ENCODE data around the gene ZBTB46.

The ZBTB46 gene

DNA sequence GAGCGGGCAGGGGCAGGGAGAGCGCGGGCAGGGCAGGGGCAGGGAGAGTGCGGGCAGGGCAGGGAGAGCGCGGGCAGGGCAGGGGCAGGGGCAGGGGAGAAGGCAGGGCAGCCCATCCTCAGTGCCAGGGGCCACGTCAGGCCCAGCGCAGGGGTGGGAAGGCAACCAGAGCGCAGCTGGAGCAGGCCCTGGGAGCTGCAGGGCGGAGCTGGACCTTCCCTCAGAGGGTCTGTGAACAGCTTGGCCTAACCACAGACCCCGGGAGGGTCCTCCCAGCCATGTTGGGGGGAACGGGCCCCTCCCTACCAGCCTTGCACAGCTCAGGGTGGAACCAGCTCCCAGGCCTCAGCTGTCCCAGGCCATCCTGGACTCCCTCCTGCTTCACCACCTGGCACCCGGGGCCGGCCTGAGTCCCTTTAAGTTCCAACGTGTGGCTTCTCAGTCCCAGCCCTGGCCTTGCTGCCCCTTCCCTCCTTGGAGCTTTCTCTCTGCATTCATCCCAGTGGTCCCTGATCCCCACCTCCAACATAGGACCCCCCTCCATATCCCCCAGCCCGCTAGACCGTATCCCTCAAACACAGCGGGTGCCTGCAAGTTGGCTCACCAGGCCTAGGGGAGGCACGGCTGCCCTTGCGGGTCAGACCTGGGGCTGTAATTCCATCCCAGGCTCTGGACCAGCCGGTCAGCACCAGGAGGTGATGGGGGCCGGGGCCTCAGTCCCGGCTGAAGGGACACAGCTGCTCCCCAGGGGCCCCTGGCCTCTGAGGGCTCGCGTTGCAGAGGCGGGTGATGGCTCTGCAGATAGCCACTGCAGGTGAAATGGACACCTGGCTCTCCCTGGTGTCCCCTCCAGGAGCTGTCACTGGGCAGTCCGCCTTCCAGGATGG is 5.6 kb upstream of the ZBTB46 start:
- DNase-seq, result no peak

- no peak for DNase-seq
Measured at GRCh38 chr20:63835021-63835858, 4.2 kb upstream of the ZBTB46 start.

DNA sequence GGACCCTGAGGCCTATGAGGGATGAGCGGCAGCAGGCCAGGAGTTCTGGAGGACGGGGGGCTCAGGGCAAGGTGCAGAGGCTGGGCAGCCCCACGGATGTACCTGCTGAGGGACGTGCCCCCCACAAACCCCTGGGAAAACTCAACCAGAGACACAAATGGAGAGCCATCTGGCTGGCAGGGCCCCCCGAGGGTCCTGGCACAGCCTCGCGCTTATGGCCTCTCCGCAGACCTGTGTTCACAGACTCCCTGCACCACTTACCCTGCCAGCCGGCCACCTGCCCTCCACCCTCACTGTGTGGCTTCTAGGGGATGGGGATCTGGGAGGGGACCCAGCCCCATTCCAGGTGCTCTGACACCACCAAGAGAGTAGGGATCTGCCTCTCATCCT is 3.4 kb upstream of the ZBTB46 start:
- DNase-seq, result no peak

- DNase-seq, result no peak
Measured at GRCh38 chr20:63833776-63834490, 2.9 kb upstream of the ZBTB46 start.

GRCh38 chr20:63831993-63832686 is 1.1 kb upstream of the ZBTB46 start:
- peak; percentile 39 for DNase-seq

DNA sequence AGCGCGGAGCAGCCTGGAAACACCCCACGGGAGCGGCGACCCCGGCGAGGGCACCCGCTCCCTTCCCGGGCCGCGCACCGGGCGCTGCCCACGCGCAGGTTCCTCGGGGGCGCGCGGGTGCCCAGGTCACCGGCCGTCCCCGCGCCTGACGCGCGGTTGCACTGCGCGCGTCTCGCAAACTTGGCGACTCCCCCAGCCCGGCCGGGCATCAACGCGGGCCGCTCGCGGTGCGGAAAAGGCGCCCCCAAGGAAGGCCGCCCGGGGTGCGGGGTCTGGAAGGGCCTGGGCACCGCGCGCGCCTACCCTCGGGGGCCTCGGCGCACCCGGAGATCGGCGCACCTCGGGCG is 555 bp upstream of the ZBTB46 start:
- DNase-seq, result no peak

- DNase-seq, result no peak
Measured at GRCh38 chr20:63829945-63830835, 874 bp downstream of the ZBTB46 start.

- no peak for DNase-seq
Measured at GRCh38 chr20:63829603-63829944, 1.5 kb downstream of the ZBTB46 start.

DNA sequence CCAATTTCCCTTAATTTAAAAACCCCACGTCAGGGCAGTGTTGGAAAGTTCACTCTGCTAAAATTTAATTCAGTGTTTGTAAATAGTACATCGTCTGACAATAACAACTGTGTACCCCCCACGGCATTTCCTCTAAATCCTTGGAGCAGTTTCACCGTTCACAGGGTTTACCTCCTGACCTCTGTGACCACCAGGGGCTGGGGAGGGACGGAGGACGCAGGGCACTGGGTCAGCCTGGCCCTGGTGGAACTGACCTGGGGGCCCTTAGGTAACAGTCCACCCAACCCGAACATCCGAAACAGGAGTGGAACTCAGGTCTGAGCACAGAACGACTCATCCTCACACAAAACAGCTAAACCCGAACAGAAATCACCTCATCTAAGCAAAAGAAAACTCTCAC is 2.1 kb downstream of the ZBTB46 start:
- no peak for DNase-seq

GRCh38 chr20:63828545-63828944 is 2.5 kb downstream of the ZBTB46 start:
- no peak for DNase-seq

- no peak for DNase-seq
Measured at GRCh38 chr20:63828124-63828523, 2.9 kb downstream of the ZBTB46 start.

DNA sequence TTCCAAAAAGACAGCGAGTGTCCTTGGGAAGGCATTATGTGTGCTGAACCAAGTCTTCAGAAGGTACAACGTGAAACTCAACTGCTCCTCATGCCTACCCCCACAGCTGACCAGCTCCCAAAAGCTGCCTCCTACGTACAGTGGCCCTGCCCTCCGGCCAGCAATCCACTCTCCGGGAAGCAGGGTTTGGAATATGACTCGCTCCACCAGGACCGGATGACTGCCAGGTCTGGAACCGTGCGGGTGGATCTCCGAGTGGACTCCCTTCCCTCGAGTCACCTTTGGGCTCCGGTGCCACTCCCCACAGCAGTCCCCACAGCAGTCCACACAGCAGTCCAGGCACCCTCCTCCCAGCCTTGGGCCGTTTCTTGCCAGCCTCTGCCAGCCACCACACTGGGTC is 4.3 kb downstream of the ZBTB46 start:
- DNase-seq, result no peak

GRCh38 chr20:63825331-63826118 is 5.5 kb downstream of the ZBTB46 start:
- no peak for DNase-seq

DNA sequence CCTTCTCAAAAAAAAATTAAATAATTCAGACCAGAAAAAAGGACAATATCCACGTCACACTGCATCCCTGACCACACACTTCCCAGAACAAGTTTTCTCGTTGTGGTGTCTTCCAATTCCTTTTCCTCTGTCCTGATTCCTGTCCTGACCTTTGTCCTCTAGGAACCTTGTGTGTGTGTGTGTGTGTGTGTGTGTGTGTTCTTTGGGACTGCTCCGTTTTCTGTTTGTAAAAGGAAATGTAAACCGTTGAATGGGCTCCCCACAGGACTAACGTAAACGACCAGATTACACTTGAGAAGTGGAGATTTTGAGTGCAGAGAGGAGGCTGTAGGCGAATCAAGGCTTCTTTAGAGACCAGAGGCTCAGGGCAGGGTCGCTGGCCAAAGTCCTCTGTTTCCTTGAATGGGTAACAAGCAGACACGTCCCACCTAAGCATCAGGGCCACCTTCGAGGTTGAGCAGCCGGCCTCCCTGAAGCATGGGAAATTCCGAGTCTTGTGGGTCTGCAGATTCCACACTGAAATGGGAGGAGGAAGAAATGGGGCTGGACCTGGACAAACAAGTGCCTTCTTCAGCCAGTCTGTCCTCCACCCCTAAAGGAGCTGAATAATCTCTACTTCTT is 7.3 kb downstream of the ZBTB46 start:
- DNase-seq, result no peak

- DNase-seq, result no peak
Measured at GRCh38 chr20:63822276-63822696, 8.8 kb downstream of the ZBTB46 start.

GRCh38 chr20:63821811-63822210 is 9.3 kb downstream of the ZBTB46 start:
- no peak for DNase-seq

DNA sequence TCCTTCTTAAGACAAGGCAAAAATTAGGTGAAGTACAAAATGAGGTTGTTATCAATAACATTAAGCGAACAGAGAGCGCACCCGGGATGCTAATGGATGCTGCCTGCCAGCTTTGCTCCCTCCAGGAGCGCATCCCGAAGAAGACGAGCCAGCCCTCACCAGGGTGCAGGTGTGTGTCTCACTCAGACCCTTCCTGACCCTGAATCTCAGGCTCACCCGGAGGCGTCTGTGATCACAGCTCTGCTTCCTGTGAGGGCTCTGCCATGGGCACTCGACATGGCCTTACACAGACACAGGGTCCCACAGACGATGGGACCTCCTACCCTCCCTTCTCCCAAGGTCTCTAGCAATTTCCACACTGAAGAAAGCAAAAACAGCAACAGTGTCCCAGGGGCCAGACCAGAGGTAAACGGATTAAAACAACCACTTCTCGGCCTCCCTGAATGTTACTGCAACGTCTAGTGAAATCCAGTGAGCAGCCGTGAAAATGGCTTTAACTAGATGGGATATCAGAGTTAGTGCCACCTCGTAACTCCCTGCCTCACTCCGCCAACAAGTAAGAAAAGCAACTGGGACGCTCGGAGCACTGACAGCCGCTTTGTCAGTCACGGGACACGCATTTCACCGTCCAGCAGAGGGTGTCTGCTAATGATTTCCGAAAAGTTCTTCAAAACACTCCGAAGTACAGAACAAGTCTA is 11.7 kb downstream of the ZBTB46 start:
- no peak for DNase-seq

- no peak for DNase-seq
Measured at GRCh38 chr20:63815615-63816253, 15.3 kb downstream of the ZBTB46 start.

- no peak for DNase-seq
Measured at GRCh38 chr20:63814891-63815614, 16.0 kb downstream of the ZBTB46 start.

Data from cortex of kidney (tissue), 1 donor.